GM19324 (cell line): Measurements from ENCODE around the gene TBCD.

Experiments used
- ATAC-seq: cut with Tn5 transposase; IDR thresholded peaks from one replicate; pipeline ENCODE4 v1.9.1; 2021; ENCODE audit warnings: mild to moderate bottlenecking, moderate library complexity; ENCODE audit not compliant: unreplicated experiment, low FRiP score

TBCD gene

DNA sequence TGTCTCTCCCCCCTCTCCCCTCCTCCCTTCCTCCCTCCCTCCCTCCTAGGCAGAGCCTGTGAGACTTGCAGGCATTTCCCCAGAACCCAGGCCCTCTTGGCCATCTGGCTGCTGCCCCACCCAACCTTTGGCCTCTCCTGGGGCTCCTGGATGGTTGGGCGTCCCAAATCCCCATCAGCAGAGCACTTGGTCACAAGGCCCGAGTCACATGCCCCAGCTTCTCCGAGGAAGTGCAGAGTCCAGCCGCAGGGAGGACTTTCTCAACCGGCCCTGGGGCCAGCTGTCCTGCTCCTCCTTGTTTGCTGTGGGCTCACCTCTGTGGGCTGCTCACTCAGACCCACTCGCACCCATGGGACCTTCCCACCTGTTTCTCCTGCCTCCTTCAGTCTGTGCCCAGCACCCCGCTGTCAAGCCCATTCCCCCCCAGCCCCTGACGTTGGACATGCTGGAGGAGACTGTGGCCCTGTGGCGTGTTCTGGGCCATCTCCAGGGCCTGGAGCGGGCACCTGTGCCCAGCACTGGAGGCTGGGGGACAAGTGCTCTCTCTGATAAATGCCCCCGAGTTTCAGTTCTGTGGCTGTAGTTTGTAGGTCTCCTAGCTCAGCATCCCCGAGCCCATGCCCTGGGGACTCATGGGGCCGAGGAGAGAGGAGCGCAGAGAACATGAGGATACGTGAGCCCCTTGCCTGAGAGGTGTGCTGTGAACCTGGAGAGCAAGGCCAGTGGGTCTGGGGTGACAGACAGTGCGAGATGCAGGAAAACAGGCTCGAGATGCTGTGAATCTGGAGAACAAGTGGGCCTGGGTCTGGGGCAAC lies 130.2 kb downstream of the TBCD start:
- ATAC-seq = no peak

GRCh38 chr17:82882715-82883418 lies 131.0 kb downstream of the TBCD start:
- no peak for ATAC-seq

DNA sequence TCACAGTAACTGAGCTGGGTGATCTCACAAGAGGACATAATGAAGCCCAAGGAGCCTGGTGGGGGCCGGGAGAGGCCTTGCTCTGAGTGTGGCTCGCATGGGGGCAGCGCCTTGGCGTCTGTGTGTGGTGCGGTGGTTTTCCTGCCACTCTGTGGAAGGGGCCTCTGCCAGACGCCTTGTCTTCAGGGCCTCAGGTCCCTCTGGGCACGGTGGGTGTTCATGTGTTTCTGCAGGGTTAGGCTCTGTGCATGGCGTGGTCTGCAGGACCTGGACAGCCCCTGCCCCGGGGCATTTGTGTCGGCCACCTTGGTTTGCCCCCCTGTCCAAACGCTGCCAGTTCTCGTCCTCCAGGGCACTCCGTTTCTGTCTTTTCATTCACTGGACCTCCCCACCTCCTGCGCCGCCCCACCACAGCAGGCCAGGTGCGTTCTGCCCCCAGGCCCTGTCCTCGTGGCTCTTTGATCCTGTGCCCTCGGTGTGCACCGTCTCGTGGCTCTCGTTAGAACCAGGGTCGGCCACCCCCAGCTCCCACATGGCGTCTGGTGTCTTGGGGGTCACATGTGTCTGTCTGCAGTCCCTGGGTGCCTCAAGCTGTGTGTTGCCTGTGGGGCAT lies 131.7 kb downstream of the TBCD start:
- ATAC-seq = no peak

DNA sequence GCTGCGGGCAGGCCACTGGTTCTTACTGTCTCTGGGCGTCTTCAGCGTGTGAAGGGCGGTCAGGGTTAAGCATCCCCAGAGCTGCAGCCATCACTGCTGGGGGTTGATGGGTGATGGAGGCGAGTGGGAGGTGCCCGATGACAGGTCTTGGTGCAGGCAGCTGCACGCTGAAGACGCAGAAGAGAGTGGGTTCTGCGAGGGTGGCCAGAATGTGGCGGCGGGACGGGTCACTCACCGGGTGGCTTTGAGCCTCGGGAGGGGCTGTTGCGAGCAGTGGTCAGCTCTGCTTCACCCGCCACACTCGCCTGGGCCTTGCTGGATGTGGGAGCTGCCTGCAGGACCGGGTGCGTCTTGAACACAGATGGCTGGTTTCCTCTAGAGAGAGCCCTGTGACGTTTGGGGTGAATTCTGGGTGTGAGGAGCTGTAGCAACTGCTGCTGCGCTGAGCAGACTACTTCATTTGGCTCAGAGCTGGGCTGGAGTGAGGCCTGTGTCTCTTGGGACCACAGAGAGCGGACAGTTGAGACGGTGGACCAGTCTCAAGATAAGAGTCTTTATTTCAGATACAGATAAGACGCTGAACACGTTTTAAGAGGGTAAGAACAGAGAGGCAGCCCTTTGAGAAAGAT lies 132.6 kb downstream of the TBCD start:
- ATAC-seq = no peak

- ATAC-seq = no peak
Observed at GRCh38 chr17:82884970-82885353, 133.1 kb downstream of the TBCD start.

GRCh38 chr17:82887255-82888164 lies 135.6 kb downstream of the TBCD start:
- no peak for ATAC-seq

DNA sequence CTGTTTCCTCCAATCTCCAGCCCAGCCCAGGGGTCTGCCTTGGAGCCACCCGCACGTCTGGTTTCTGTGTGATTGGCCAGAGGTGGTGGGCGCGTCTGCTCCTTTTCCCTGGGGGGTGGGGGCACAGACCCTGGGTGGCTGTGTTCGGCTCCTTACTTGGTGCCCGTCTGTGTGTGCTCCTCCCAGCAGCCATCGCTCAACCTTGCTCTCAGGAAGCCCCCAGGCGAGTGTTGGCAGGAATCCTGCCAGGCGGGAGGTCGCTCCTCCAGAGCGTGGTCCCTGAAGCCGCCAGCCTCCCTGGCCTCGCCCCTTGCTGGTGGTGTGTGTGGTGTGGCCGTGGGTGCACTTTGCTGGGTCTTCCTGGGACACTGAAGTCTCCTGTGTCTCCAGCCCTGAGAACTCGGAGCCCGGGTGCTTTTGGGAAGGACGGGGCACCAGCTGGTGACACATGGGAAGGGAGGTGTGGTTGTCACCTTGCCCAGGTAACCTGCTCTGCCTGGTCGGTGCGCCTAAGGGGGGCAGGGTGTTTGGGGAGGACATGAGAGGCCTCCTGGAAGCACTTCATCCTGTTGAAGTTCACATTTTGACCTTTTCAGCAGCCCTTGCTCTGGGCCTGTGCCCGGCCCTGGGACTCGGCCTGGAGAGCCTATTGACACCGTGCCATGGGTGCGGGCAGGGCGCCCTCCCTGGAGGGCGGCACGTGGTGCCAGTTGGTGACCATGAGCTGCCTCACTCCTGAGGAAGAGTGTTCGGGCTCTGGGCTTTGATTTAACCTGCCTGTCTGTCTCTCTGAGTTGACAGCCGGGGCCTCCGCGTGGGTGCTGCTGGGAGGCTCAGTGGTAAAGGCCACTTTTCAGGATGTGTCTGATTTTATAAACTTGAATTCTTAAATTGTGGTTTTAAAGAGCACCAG lies 137.0 kb downstream of the TBCD start:
- no peak for ATAC-seq

DNA sequence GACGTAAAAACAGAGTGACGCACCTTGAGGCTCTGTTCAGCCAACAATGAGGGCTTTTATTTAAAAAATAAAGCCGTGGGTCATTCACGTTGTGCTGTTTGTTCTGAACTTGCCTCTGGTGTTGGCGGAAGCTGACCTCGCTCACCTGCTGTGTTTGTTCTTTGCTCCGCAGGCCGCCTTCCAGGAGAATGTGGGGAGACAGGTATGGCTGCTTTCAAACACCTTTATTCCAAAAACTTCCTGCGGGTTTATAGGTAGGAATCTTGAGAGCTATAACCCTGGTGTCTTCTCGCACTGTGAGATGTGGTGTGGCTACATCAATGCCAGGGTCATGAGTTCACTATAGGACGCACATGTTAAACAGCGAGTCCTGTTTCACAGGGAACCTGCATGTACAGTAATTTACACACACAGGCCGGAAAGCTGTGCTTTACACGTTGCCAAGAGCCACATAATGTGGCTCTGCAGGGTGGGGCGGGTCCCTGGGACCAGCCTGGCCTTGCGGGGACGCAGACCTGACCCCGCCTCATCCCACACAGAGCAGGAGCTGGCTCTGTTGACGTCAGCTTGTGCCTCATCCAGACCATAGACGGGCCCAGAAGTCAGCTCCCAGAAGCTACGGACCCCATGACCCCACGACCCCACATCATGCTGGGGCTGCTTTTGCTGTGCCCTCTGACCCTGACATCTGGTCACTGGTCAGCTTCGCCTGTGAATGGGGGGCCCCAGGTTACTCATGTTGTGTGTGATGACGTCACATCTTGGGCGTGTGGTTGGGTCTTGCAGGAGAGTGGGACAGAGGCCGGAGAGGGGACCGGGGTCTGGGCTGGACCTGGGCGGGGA lies 137.9 kb downstream of the TBCD start:
- ATAC-seq = no peak

DNA sequence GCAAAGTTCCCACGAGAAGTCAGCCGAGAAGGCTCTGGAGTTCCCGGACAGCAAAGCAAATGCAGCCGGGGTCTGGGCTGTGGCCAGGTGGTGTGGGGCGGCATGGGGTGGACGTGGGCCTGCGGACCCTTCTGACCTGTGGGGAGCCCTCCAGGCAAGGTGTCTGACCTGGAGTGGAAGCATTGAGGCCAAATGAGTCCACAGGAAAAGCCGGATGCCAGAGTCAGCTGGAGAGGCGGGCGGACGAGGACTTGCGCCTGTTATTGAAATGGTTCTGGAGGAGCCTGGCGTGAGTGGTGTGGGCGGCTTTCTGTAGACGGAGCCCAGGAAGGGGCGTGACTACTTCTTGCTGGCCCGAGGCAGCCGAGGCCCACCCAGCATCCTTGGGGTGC lies 138.5 kb downstream of the TBCD start:
- ATAC-seq = no peak

- no peak for ATAC-seq
Observed at GRCh38 chr17:82890926-82891678, 139.2 kb downstream of the TBCD start.

DNA sequence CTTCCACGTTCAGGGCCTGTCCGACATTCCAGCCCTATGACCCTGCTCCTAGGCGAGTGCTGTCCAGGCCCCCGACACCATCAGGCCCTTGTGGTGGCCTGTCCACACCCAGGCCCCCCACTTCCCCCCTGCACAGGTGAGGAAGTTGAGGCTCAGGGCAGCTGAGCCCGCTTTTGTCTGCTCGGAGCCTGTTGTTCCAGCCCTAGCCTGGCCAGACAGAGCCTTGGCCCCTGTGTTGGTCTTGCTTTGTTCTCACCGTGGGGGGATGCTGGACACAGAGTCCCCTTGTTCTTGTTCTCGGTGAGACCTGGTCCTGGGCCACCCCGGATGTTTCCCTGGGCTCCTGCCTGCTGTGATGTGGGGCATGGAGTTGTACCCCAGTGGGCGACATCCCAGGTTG lies 140.0 kb downstream of the TBCD start:
- ATAC-seq = no peak

DNA sequence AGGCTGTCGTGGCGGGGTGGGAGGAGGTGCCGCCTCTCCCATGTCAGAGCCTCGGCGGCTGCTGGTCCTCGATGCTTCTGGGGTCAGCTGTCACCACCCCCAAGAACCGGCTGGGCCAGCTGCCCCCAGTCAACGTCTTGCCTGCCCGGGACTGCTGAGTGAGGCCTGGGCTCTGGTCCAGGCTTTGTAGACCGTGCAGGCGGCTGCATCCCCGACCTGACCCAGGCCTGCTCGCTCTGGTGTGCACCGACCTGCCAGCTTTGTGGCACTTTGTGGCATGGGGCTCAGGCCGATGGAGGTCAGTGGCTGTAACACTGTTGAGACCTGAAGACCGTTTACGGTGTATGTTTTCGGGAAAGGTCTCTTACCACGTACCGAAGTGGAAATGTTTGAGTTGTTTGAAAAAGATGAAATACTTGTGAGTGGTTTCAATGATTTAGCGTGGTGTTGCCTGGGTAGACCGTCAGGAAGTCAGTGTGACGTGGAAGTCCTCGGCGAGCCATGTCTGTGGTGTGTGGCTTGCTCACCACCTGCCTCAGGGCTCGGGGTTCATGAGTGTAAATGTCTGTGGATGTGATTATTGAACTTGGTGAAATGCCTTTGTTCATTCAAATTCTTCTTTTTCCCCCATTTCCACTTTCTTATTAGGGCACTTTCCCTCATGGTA lies 141.2 kb downstream of the TBCD start:
- no peak for ATAC-seq

GRCh38 chr17:82893779-82894178 lies 141.9 kb downstream of the TBCD start:
- no peak for ATAC-seq

DNA sequence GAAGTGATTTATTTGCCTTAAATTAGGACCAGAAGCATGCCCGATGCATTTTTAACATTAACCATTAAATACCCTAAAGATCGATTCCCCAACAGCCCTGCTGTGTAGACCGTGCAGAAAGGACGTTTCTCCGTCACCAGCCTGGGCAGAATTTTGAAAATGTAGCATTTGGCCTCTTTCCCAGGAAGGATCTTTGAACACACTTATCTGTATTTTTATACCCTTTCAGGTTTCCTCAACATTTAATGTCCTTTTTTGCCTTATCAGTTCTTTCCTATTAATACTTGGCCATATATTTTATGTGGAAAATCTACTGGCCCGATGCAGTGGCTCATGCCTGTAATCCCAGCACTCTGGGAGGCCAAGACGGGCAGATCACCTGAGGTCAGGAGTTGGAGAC lies 142.5 kb downstream of the TBCD start:
- no peak for ATAC-seq

GRCh38 chr17:82895087-82895486 lies 143.2 kb downstream of the TBCD start:
- ATAC-seq = no peak

DNA sequence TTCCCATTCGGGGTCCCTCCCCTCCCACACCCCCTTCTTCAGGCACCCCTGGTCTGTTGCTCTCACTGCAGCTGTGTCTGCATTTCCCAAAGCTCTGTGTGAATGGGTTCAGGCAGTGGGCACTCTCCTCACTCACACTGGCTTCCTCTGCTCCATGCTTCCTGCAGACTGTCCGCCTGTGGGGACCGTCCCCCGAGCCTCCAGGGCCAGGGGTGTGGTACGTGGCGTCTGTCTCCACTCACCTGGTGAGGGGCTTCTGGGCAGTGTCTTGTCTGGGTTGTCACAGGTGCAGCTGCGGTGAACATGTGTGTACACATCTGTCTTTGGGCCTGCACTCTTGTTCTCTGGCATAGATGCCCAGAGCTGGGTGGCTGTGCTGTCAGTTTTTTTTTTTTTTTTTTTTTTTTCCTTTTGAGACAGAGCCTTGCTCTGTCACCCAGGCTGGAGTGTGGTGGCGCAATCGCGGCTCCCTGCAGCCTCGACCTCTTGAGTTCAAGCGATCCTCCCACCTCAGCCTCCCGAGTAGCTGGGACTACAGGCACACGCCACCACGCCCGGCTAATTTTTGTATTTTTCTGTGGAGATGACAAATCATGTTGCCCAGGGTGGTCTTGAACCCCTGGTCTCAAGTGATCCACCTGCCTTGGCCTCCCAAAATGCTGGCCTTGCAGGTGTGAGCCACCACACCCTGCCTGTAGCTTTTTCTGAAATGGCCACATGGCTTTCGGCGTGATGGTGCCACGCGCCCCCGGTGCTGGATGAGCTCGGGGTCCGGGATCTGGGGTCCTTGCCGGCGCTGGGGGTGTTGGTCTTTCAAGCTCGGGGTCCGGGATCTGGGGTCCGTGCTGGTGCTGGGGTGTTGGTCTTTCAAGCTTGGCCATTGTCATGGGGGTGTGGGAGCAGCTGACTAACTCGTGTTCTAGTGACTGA lies 144.5 kb downstream of the TBCD start:
- ATAC-seq = no peak
